HepG2 (cell line): ENCODE results near the gene CLCN2. TPM values are rescaled to one million over a fixed set of nuclear protein-coding genes. Genes with fewer than 3 reads are reported as not detected.

Source experiments
- DMAP1 ChIP-seq: IDR thresholded peaks from 2 replicates; pipeline ENCODE4 v1.6.1; 2016
- HOXA3 ChIP-seq: sonication (generic); formaldehyde crosslinking; IDR thresholded peaks from 2 replicates; pipeline ENCODE4 v1.5.0; 2020; ENCODE audit warnings: missing genetic modification reagents
- MIXL1 ChIP-seq: IDR thresholded peaks from 2 replicates; pipeline ENCODE4 v1.6.1; 2016
- PHB2 ChIP-seq: fragments of 450-650 bp; IDR thresholded peaks from 2 replicates; pipeline ENCODE4 v1.6.1; 2018; ENCODE audit not compliant: partially characterized antibody
- RBFOX2 ChIP-seq: fragments of 200-400 bp; formaldehyde crosslinking; IDR thresholded peaks from 2 replicates; pipeline ENCODE4 v1.6.1; 2017; ENCODE audit warnings: low read depth, mild to moderate bottlenecking, low read length
- SAP130 ChIP-seq: IDR thresholded peaks from 2 replicates; pipeline ENCODE4 v1.6.1; 2016; ENCODE audit warnings: low read depth
- SRSF1 ChIP-seq: fragments of 200-400 bp; formaldehyde crosslinking; optimal IDR thresholded peaks from 2 replicates; pipeline ENCODE3; 2017; ENCODE audit warnings: mild to moderate bottlenecking, low read depth, low read length, moderate library complexity
- ZNF562 ChIP-seq: sonication (generic); formaldehyde crosslinking; IDR thresholded peaks from 2 replicates; pipeline ENCODE4 v1.8.0; 2022; ENCODE audit warnings: missing genetic modification reagents, borderline replicate concordance
- ZNF775 ChIP-seq: sonication (generic); formaldehyde crosslinking; IDR thresholded peaks from 2 replicates; pipeline ENCODE4 v1.4.0; 2020; ENCODE audit warnings: missing genetic modification reagents, mild to moderate bottlenecking, moderate library complexity, borderline replicate concordance
- ZNF792 ChIP-seq: IDR thresholded peaks from 2 replicates; pipeline ENCODE4 v1.6.1; 2016
- polyA plus RNA-seq, 8 experiments: library from polyadenylated mRNA; depleted of rRNA in 3 of 8; stranded (reverse) in 7 of 8; unstranded in 1 of 8; fragments of >200 nt; fragmentation: Illumina TruSeq in 4 of 8; extraction: Trizol in 4 of 8; gene quantifications; 2 replicates each; pipeline versions ENCODE4 v1.2.1 to v1.2.3, GENCODE V29; 2011 to 2016; ENCODE audit warnings: low read depth in 4 of 8, missing spikeins in 1 of 8, mixed read lengths in 1 of 8; ENCODE audit not compliant: insufficient read depth in 1 of 8
- total RNA-seq, 5 experiments: library from RNA; depleted of rRNA; stranded (reverse); fragments of >200 nt; fragmentation: Illumina TruSeq; extraction: Trizol; gene quantifications; 2 replicates each; pipeline ENCODE4 v1.2.3, GENCODE V29; 2016; ENCODE audit warnings: low read depth in 1 of 5
- TF ChIP-seq, protein P1 (sequence below): sonication (generic); formaldehyde crosslinking; IDR thresholded peaks from 2 replicates; pipeline ENCODE4; 2020; ENCODE audit warnings: missing genetic modification reagents, mild to moderate bottlenecking, borderline replicate concordance
- TF ChIP-seq, protein P2 (sequence below): sonication (generic); formaldehyde crosslinking; IDR thresholded peaks from 2 replicates; pipeline ENCODE4 v1.5.1; 2020; ENCODE audit warnings: mild to moderate bottlenecking, moderate library complexity, missing genetic modification reagents
- TF ChIP-seq, protein P3 (sequence below): sonication (generic); formaldehyde crosslinking; IDR thresholded peaks from 2 replicates; pipeline ENCODE4 v1.4.0; 2020; ENCODE audit warnings: low read depth, mild to moderate bottlenecking, missing genetic modification reagents
- TF ChIP-seq, protein P4 (sequence below): fragments of 450-650 bp; IDR thresholded peaks from 2 replicates; pipeline ENCODE4 v1.6.1; 2017
- TF ChIP-seq, protein P5 (sequence below): sonication (generic); formaldehyde crosslinking; IDR thresholded peaks from 2 replicates; pipeline ENCODE4 v1.4.0; 2020; ENCODE audit warnings: missing genetic modification reagents, borderline replicate concordance
- TF ChIP-seq, protein P6 (sequence below): sonication (generic); formaldehyde crosslinking; IDR thresholded peaks from 2 replicates; pipeline ENCODE4 v1.8.1; 2023; ENCODE audit warnings: mild to moderate bottlenecking, missing genetic modification reagents, borderline replicate concordance

The CLCN2 gene
- total and polyA plus RNA-seq, 2 of the 13 experiments (the other 11 are each of a cell fraction or from before 2014, with no cell fraction given), result 11.4 to 13.5 TPM

DNA sequence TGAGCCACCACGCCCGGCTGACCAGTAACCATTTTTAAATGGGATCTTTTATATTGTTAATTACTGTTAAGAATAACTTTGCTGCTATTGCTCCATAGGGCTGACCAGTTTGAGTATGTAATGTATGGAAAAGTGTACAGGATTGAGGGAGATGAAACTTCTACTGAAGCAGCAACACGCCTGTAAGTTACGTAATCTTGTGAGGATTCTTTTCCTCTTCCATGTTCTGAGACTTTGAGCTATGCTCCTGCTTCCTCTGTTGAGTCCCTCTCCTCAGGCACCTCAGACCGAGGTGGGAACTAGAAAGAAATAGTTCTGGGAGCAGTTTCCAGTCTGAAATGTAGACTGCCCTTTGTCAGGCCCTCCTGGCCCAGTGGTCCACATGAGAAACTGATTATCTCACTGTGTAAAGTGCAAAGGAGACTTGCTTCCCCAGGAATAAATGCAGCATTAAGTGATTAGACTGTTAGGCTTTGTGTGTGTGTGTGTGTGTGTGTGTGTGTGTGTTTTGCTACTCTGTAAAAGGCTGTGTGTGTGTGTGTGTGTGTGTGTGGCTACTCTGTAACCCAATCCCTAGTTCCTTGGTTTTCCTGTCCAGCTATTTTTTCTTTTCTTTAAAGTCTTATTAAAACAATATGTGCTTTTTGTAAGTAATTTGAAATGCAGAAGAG, 5.3 kb upstream of the CLCN2 start (continued):
- TF ChIP-seq, protein P1, sequence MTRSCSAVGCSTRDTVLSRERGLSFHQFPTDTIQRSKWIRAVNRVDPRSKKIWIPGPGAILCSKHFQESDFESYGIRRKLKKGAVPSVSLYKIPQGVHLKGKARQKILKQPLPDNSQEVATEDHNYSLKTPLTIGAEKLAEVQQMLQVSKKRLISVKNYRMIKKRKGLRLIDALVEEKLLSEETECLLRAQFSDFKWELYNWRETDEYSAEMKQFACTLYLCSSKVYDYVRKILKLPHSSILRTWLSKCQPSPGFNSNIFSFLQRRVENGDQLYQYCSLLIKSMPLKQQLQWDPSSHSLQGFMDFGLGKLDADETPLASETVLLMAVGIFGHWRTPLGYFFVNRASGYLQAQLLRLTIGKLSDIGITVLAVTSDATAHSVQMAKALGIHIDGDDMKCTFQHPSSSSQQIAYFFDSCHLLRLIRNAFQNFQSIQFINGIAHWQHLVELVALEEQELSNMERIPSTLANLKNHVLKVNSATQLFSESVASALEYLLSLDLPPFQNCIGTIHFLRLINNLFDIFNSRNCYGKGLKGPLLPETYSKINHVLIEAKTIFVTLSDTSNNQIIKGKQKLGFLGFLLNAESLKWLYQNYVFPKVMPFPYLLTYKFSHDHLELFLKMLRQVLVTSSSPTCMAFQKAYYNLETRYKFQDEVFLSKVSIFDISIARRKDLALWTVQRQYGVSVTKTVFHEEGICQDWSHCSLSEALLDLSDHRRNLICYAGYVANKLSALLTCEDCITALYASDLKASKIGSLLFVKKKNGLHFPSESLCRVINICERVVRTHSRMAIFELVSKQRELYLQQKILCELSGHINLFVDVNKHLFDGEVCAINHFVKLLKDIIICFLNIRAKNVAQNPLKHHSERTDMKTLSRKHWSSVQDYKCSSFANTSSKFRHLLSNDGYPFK (CRISPR knock-in tag), result no peak
- TF ChIP-seq, protein P2, sequence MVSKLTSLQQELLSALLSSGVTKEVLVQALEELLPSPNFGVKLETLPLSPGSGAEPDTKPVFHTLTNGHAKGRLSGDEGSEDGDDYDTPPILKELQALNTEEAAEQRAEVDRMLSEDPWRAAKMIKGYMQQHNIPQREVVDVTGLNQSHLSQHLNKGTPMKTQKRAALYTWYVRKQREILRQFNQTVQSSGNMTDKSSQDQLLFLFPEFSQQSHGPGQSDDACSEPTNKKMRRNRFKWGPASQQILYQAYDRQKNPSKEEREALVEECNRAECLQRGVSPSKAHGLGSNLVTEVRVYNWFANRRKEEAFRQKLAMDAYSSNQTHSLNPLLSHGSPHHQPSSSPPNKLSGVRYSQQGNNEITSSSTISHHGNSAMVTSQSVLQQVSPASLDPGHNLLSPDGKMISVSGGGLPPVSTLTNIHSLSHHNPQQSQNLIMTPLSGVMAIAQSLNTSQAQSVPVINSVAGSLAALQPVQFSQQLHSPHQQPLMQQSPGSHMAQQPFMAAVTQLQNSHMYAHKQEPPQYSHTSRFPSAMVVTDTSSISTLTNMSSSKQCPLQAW (CRISPR knock-in tag), result no peak
- TF ChIP-seq MIXL1, result 0 out of 2 replicates have a peak, but pooled peaks have one; percentile 28
- TF ChIP-seq DMAP1 (CRISPR knock-in tag), result no peak
- no peak for TF ChIP-seq PHB2
- 0 out of 2 replicates have a peak, but pooled peaks have one; percentile 15 for TF ChIP-seq SAP130
- TF ChIP-seq ZNF792 (CRISPR knock-in tag), result no peak
- TF ChIP-seq ZNF562 (CRISPR knock-in tag), result no peak
- TF ChIP-seq, protein P3, sequence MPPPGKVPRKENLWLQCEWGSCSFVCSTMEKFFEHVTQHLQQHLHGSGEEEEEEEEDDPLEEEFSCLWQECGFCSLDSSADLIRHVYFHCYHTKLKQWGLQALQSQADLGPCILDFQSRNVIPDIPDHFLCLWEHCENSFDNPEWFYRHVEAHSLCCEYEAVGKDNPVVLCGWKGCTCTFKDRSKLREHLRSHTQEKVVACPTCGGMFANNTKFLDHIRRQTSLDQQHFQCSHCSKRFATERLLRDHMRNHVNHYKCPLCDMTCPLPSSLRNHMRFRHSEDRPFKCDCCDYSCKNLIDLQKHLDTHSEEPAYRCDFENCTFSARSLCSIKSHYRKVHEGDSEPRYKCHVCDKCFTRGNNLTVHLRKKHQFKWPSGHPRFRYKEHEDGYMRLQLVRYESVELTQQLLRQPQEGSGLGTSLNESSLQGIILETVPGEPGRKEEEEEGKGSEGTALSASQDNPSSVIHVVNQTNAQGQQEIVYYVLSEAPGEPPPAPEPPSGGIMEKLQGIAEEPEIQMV (CRISPR knock-in tag), result no peak; the same call in 1 of the 2 replicates
- no peak for TF ChIP-seq SRSF1
- TF ChIP-seq, protein P4, sequence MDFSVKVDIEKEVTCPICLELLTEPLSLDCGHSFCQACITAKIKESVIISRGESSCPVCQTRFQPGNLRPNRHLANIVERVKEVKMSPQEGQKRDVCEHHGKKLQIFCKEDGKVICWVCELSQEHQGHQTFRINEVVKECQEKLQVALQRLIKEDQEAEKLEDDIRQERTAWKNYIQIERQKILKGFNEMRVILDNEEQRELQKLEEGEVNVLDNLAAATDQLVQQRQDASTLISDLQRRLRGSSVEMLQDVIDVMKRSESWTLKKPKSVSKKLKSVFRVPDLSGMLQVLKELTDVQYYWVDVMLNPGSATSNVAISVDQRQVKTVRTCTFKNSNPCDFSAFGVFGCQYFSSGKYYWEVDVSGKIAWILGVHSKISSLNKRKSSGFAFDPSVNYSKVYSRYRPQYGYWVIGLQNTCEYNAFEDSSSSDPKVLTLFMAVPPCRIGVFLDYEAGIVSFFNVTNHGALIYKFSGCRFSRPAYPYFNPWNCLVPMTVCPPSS, result no peak
- TF ChIP-seq ZNF775 (CRISPR knock-in tag), result no peak
- TF ChIP-seq, protein P5, sequence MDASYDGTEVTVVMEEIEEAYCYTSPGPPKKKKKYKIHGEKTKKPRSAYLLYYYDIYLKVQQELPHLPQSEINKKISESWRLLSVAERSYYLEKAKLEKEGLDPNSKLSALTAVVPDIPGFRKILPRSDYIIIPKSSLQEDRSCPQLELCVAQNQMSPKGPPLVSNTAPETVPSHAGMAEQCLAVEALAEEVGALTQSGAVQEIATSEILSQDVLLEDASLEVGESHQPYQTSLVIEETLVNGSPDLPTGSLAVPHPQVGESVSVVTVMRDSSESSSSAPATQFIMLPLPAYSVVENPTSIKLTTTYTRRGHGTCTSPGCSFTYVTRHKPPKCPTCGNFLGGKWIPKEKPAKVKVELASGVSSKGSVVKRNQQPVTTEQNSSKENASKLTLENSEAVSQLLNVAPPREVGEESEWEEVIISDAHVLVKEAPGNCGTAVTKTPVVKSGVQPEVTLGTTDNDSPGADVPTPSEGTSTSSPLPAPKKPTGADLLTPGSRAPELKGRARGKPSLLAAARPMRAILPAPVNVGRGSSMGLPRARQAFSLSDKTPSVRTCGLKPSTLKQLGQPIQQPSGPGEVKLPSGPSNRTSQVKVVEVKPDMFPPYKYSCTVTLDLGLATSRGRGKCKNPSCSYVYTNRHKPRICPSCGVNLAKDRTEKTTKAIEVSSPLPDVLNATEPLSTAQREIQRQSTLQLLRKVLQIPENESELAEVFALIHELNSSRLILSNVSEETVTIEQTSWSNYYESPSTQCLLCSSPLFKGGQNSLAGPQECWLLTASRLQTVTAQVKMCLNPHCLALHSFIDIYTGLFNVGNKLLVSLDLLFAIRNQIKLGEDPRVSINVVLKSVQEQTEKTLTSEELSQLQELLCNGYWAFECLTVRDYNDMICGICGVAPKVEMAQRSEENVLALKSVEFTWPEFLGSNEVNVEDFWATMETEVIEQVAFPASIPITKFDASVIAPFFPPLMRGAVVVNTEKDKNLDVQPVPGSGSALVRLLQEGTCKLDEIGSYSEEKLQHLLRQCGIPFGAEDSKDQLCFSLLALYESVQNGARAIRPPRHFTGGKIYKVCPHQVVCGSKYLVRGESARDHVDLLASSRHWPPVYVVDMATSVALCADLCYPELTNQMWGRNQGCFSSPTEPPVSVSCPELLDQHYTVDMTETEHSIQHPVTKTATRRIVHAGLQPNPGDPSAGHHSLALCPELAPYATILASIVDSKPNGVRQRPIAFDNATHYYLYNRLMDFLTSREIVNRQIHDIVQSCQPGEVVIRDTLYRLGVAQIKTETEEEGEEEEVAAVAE (CRISPR knock-in tag), result no peak
- peak; percentile 43; the same call in 1 of the 2 replicates for TF ChIP-seq RBFOX2
- no peak for TF ChIP-seq HOXA3 (CRISPR knock-in tag)
- TF ChIP-seq, protein P6, sequence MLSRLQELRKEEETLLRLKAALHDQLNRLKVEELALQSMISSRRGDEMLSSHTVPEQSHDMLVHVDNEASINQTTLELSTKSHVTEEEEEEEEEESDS (CRISPR knock-in tag), result no peak
